SK-N-SH (cell line): ENCODE data around the gene KIAA1586.

Experiments used
- EP300 ChIP-seq, 2 experiments: IDR thresholded peaks; 2 replicates each; pipeline versions ENCODE4 v1.4.0 to v1.6.1; 2012; ENCODE audit warnings: borderline replicate concordance in 1 of 2, low read depth in 1 of 2, low read length in 1 of 2
- FOSL2 ChIP-seq: IDR thresholded peaks from 2 replicates; pipeline ENCODE4 v1.4.0; 2012; ENCODE audit warnings: low read depth, mild to moderate bottlenecking, moderate library complexity, borderline replicate concordance
- FOXM1 ChIP-seq: IDR thresholded peaks from 2 replicates; pipeline ENCODE4 v1.4.0; 2012; ENCODE audit warnings: low read depth, mild to moderate bottlenecking
- GABPA ChIP-seq: IDR thresholded peaks from 2 replicates; pipeline ENCODE4 v1.4.0; 2012; ENCODE audit warnings: low read depth, mild to moderate bottlenecking
- MEF2A ChIP-seq: IDR thresholded peaks from 2 replicates; pipeline ENCODE4 v1.4.0; 2012; ENCODE audit warnings: low read depth, borderline replicate concordance
- POLR2AphosphoS5 ChIP-seq: IDR thresholded peaks from 2 replicates; pipeline ENCODE4 v1.6.1; 2012; ENCODE audit warnings: low read depth, low read length
- SIN3A ChIP-seq: IDR thresholded peaks from 2 replicates; pipeline ENCODE4 v1.6.1; 2012; ENCODE audit warnings: low read depth, mild to moderate bottlenecking, low read length, moderate library complexity, borderline replicate concordance
- TF ChIP-seq, protein P1 (sequence below): fragments of 200-600 bp; sonication (generic); IDR thresholded peaks from 2 replicates; pipeline ENCODE4 v1.6.1; 2017; ENCODE audit warnings: antibody characterized with exemption, mild to moderate bottlenecking, moderate library complexity

DNA sequence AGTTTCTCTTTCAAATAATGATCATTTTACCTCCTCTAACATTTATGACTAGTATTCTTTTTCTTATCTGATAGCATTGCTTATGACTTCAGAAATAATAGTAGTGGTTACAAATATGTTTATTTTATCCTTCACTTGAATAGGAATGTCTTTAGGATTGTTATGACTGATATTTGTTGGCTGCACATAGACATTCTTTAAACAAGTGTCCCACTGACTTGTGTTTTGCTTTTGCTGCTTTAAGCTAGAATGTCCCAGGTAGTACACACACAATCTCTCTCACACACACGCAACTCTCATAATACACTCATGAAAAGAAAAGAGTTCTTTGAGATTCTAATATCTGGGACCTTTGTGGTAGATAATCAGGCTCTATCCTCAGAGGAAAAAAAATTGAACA, 21.6 kb downstream of the KIAA1586 start:
- no peak for TF ChIP-seq FOXM1
- no peak for TF ChIP-seq SIN3A
- no peak for TF ChIP-seq GABPA
- TF ChIP-seq, protein P1, sequence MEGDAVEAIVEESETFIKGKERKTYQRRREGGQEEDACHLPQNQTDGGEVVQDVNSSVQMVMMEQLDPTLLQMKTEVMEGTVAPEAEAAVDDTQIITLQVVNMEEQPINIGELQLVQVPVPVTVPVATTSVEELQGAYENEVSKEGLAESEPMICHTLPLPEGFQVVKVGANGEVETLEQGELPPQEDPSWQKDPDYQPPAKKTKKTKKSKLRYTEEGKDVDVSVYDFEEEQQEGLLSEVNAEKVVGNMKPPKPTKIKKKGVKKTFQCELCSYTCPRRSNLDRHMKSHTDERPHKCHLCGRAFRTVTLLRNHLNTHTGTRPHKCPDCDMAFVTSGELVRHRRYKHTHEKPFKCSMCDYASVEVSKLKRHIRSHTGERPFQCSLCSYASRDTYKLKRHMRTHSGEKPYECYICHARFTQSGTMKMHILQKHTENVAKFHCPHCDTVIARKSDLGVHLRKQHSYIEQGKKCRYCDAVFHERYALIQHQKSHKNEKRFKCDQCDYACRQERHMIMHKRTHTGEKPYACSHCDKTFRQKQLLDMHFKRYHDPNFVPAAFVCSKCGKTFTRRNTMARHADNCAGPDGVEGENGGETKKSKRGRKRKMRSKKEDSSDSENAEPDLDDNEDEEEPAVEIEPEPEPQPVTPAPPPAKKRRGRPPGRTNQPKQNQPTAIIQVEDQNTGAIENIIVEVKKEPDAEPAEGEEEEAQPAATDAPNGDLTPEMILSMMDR = no peak
- no peak for TF ChIP-seq POLR2AphosphoS5
- TF ChIP-seq MEF2A = no peak
- no peak for TF ChIP-seq FOSL2
- no peak for TF ChIP-seq EP300 (IDR thresholded peaks at IDR 0.05; ENCODE audit: borderline replicate concordance in 1 of 2, low read depth in 1 of 2, low read length in 1 of 2)
